PC-9 (cell line): ENCODE results near the gene SLC4A2. TPM values are rescaled to one million over a fixed set of nuclear protein-coding genes. Genes with fewer than 3 reads are reported as not detected.

Source experiments
- BruUV-seq: library from RNA; stranded (reverse); fragments of 400-500 nt; replicated peaks from 2 replicates; lab custom pipeline; 2021; lab: Mats Ljungman, UMichigan
- CTCF ChIA-PET: fragments of 300-600 bp; sonication (Branson Sonifier 250); formaldehyde crosslinking; loops from one replicate; lab custom pipeline; 2022; ENCODE audit warnings: antibody characterized with exemption; lab: Charles Lee
- POLR2A ChIA-PET: fragments of 300-600 bp; sonication (Branson Sonifier 250); formaldehyde crosslinking; loops from one replicate; lab custom pipeline; 2022; ENCODE audit warnings: antibody characterized with exemption; ENCODE audit not compliant: unreplicated experiment; lab: Charles Lee
- DNase-seq, 2 experiments: peaks; one replicate each; pipeline versions ENCODE4 v3.0.0 to v3.0.0-alpha.2; 2015 to 2022; ENCODE audit warnings: mixed read lengths in 1 of 2
- H2AFZ ChIP-seq: fragments of 200-600 bp; sonication (generic); 2 replicates; pipeline ENCODE4 v1.8.1; 2017; ENCODE audit warnings: antibody characterized with exemption
- H3F3A ChIP-seq: fragments of 200-600 bp; sonication (generic); 2 replicates; pipeline ENCODE4 v1.8.1; 2017; ENCODE audit warnings: antibody characterized with exemption, mild to moderate bottlenecking, low read depth; ENCODE audit not compliant: insufficient read depth
- H3K27ac ChIP-seq: fragments of 200-600 bp; sonication (generic); 2 replicates; pipeline ENCODE4 v1.6.1; 2016; ENCODE audit warnings: mixed run types
- H3K27me3 ChIP-seq: fragments of 200-600 bp; sonication (generic); 2 replicates; pipeline ENCODE4 v1.6.1; 2016; ENCODE audit warnings: low read depth, mixed run types; ENCODE audit not compliant: insufficient read depth
- H3K36me3 ChIP-seq: fragments of 200-600 bp; sonication (generic); 2 replicates; pipeline ENCODE4 v1.6.1; 2016; ENCODE audit warnings: low read depth, mixed run types
- H3K4me1 ChIP-seq: fragments of 200-600 bp; sonication (generic); replicated peaks from 2 replicates; pipeline ENCODE4 v1.6.1; 2016; ENCODE audit warnings: mixed run types; ENCODE audit not compliant: insufficient read depth
- H3K4me2 ChIP-seq: fragments of 200-600 bp; sonication (generic); 2 replicates; pipeline ENCODE4 v1.6.1; 2017; ENCODE audit warnings: mixed run types
- H3K4me3 ChIP-seq: fragments of 200-600 bp; sonication (generic); 2 replicates; pipeline ENCODE4 v1.6.1; 2016; ENCODE audit warnings: mixed run types
- H3K79me2 ChIP-seq: fragments of 200-600 bp; sonication (generic); 2 replicates; pipeline ENCODE4 v1.6.1; 2017; ENCODE audit warnings: low read depth, mixed run types
- H3K9me2 ChIP-seq: fragments of 200-600 bp; sonication (generic); 2 replicates; pipeline ENCODE4 v1.8.1; 2017; ENCODE audit warnings: mild to moderate bottlenecking; ENCODE audit not compliant: insufficient read depth
- H3K9me3 ChIP-seq: fragments of 200-600 bp; sonication (generic); 2 replicates; pipeline ENCODE4 v1.8.1; 2016; ENCODE audit warnings: low read depth; ENCODE audit not compliant: insufficient read depth
- H4K20me1 ChIP-seq: fragments of 200-600 bp; sonication (generic); 2 replicates; pipeline ENCODE4 v1.8.1; 2017; ENCODE audit not compliant: insufficient read depth
- CTCF ChIP-seq: fragments of 200-600 bp; sonication (generic); conservative IDR thresholded peaks from 2 replicates; pipeline ENCODE4 v1.6.1; 2017; ENCODE audit warnings: mixed run types, antibody characterized with exemption, mild to moderate bottlenecking, moderate library complexity
- EZH2 ChIP-seq: fragments of 200-600 bp; sonication (generic); IDR thresholded peaks from 2 replicates; pipeline ENCODE4 v1.8.0; 2017; ENCODE audit warnings: antibody characterized with exemption, low read depth
- intact Hi-C: fragments of 100-400 bp; cut with micrococcal nuclease; formaldehyde crosslinking; loops from one replicate; pipeline ENCODE4 v1.10.0; 2022; ENCODE audit not compliant: unreplicated experiment
- total RNA-seq: library from RNA; stranded (reverse); gene quantifications from 2 replicates; pipeline ENCODE4 v1.2.3, GENCODE V29; 2021

Gene SLC4A2
- total RNA-seq, 1 experiment from 2014 or later = 245 TPM

GRCh38 chr7:151115836-151116418 is 56.5 kb downstream of the SLC4A2 start:
- H4K20me1 ChIP-seq = peaks cover 48% of the 10 kb centered on the region
- POLR2A ChIA-PET = interaction anchor here (0.6 to 1.0 kb wide), 3 partner anchors 59 to 212 kb away, joined by 5 to 7 read pairs (median 5); partner anchors contain the start of gene ABCF2

GRCh38 chr7:151116603-151117440 is 57.4 kb downstream of the SLC4A2 start:
- H3K27ac ChIP-seq = no peak overlapping the region
- no peaks in the 10 kb centered on the region for H3K9me3 ChIP-seq
- no peaks in the 10 kb centered on the region for H3K9me2 ChIP-seq
- CTCF ChIA-PET = interaction anchor here (0.8 kb wide), 1 partner anchor 51 kb away, joined by 3 read pairs; the partner anchor contains the start of gene GBX1
- H3K36me3 ChIP-seq = no peaks in the 10 kb centered on the region
- peaks cover 40% of the 10 kb centered on the region for H4K20me1 ChIP-seq
- peaks cover 30% of the 10 kb centered on the region for H3K4me1 ChIP-seq
- no peak overlapping the region; the same call in 1 of the 2 replicates for H3K4me2 ChIP-seq
- no peaks in the 10 kb centered on the region for H3K27me3 ChIP-seq
- DNase-seq = no peak
- peaks cover 24% of the 10 kb centered on the region for H3K79me2 ChIP-seq
- peaks cover 26% of the 10 kb centered on the region for H3F3A ChIP-seq
- intact Hi-C loops = loop anchor here (10.0 kb wide), 1 partner anchor 672 kb away; no protein-coding TSS in a partner anchor
- H3K4me3 ChIP-seq = no peak overlapping the region
- no peak overlapping the region for H2AFZ ChIP-seq
- no peak for TF ChIP-seq EZH2
- TF ChIP-seq CTCF = no peak
- POLR2A ChIA-PET = interaction anchor here (0.6 to 1.0 kb wide), 2 partner anchors 58 to 110 kb away, joined by 5 to 7 read pairs; partner anchors contain the start of gene ABCF2
- BruUV-seq = no TSS peak

More at GRCh38 chr7:151115836-151116418, 56.5 kb downstream of the SLC4A2 start:
- H3K79me2 ChIP-seq = peaks cover 32% of the 10 kb centered on the region
- TF ChIP-seq EZH2 = no peak
- TF ChIP-seq CTCF = no peak
- H3K4me1 ChIP-seq = peaks cover 30% of the 10 kb centered on the region
- H3K27me3 ChIP-seq = no peaks in the 10 kb centered on the region
- H3K4me3 ChIP-seq = no peak overlapping the region
- no peaks in the 10 kb centered on the region for H3K36me3 ChIP-seq
- intact Hi-C loops = loop anchor here (10.0 kb wide), 1 partner anchor 671 kb away; no protein-coding TSS in a partner anchor
- H3K4me2 ChIP-seq = peak overlapping the region; percentile 7; the same call in 1 of the 2 replicates
- H3K9me2 ChIP-seq = no peaks in the 10 kb centered on the region
- BruUV-seq = TSS peak; percentile 85
- peaks cover 26% of the 10 kb centered on the region for H3F3A ChIP-seq
- no peak overlapping the region for H3K27ac ChIP-seq
- no peak overlapping the region for H2AFZ ChIP-seq
- DNase-seq = peak; percentile 68 to 96
- CTCF ChIA-PET = interaction anchor here (0.6 kb wide), 2 partner anchors 91 to 1711 kb away, joined by 3 read pairs; partner anchors contain the start of gene ATG9B
- no peaks in the 10 kb centered on the region for H3K9me3 ChIP-seq

- no TSS peak for BruUV-seq
- Histone ChIP-seq H3K4me2 (no peak overlapping the region), H3K9me2 (no peaks in the 10 kb centered on the region), H3K27me3 (no peaks in the 10 kb centered on the region), H3K9me3 (no peaks in the 10 kb centered on the region), H3K79me2 (peaks cover 17% of the 10 kb centered on the region), H3K4me3 (no peak overlapping the region), H3K4me1 (peaks cover 28% of the 10 kb centered on the region), H3K27ac (no peak overlapping the region), H4K20me1 (peaks cover 33% of the 10 kb centered on the region), H3K36me3 (no peaks in the 10 kb centered on the region), H3F3A (peaks cover 19% of the 10 kb centered on the region), H2AFZ (no peak overlapping the region)
- ChIA-PET CTCF (interaction anchor here (0.8 kb wide), 1 partner anchor 50 kb away, joined by 3 read pairs; the partner anchor contains the start of gene GBX1), POLR2A (no interaction called here)
- intact Hi-C loops = loop anchor here (10.0 kb wide), 1 partner anchor 673 kb away; no protein-coding TSS in a partner anchor
- TF ChIP-seq CTCF (no peak), EZH2 (no peak)
- no peak for DNase-seq
These were observed 58.2 kb downstream of the SLC4A2 start for GRCh38 chr7:151117565-151117964.
